IPS-18c (cell line): ENCODE measurements around the gene MANSC4.
"Not testable (repeated sequence)": the region's sequence is repeated elsewhere in the genome, so short reads cannot be mapped to it uniquely, and the experiment has no call there.

Experiments used
- H3K4me3 ChIP-seq: 2 replicates; pipeline ENCODE4 v1.7.0; 2013; ENCODE audit warnings: low read depth, mild to moderate bottlenecking, low read length, moderate library complexity; ENCODE audit not compliant: insufficient read depth
- H3K9me3 ChIP-seq: one replicate; pipeline ENCODE4 v1.6.1; 2013; ENCODE audit warnings: mild to moderate bottlenecking, low read length, moderate library complexity; ENCODE audit not compliant: control insufficient read depth, insufficient read depth

MANSC4 gene

GRCh38 chr12:27777141-27777540 is 2.9 kb downstream of the MANSC4 start:
- H3K4me3 ChIP-seq: no peak overlapping the region
- no peaks in the 10 kb centered on the region for H3K9me3 ChIP-seq

DNA sequence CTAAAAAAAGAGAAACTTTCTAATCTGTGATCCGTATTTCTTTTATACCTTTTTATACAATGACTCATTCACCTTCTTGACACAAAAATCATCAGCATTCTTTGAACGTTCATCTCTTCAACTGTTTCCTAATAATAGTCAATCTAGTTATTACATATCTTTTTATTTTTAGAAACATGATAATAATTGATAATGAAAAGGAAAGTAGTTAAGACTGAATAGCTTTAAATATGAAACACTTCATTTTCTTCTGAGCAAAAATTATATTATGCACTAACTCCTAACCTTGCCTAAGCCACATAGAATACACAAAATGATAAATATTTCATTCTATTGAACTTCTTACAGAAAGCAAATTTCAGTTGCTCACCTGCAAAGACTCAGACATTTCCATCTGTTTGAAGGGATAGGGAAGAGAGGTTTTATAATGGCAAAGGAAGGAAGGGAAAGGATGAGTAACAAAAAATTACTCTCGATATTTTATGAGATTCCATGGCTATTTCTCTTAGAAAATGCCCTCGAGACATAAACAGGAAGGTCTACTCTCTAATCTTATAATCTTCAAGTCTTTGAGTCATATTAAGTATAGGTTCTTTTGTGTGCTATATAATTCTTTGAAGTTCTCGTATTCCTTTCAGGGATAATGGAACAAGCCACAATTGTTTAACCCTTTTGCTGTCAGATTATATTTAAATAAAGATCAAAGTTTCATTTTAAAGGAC is 7.5 kb downstream of the MANSC4 start:
- H3K9me3 ChIP-seq: no peaks in the 10 kb centered on the region
- H3K4me3 ChIP-seq: no peak overlapping the region

DNA sequence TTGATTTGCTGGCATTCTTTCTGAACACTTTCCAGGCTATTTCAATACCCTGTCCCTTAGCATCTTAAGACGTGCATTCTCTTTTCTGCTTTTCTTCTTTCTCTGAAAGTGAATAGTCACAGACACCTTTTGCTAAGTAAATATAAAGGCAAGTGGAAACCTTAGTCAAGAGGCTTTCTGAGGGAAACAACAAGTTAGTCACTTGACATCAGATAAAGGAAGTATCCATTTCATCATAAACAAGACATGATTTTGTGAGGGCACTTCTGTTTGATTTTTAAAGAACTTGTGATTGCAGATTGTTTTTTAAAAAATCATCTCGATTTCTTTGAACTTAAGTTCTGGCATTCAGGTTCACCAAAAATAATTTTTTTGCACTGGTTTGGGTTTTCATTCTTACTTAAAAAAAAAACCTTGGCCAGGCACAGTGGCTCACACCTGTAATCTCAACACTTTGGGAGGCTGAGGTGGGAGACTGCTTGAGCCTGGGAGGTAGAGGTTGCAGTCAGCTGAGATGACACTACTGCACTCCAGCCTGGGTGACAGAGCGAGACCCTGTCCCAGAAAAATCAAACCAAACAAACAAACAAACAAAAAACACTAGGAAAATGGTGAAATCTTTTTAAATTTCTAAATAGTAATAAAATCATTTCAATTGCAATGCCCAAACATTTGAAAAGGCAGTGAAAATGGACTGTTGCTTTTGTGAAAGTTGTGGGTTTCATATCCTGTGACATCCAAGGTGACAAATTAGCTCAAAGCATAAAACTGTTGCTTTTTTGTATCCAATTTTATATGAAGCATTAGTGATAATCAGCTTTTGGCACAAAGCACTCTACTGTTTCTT is 8.3 kb downstream of the MANSC4 start:
- Histone ChIP-seq H3K4me3 (no peak overlapping the region), H3K9me3 (no peaks in the 10 kb centered on the region)

DNA sequence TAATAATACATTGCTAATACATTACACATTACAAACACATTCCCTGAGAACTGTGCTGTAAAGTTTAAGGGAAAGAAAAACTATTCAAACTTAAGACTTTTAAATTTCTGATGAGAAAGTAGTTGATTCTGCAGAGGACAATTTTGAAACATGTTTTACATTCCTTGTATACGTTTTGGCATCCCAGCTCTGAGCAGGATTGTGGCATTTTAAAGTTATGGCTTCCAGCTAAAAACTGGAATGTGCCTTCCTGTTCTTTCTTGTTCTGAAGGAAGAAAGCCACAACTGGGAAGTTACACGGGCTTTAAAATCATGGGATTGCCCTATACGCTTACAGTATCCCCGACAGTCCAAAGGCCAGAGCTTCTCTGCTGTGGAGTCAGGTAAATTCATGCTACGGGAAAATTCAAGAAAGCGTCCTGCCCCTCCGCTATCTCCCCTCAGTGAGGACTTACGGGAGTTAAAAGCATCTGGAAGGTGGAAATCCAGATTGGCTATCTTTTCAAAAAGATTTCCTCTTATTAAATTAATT is 10.8 kb downstream of the MANSC4 start:
- no peak overlapping the region for H3K4me3 ChIP-seq

GRCh38 chr12:27766587-27766986 is 13.4 kb downstream of the MANSC4 start:
- peaks cover 2% of the 10 kb centered on the region for H3K9me3 ChIP-seq
- H3K4me3 ChIP-seq: no peak overlapping the region

More for the DNA sequence above, 10.8 kb downstream of the MANSC4 start:
- peaks cover 2% of the 10 kb centered on the region for H3K9me3 ChIP-seq

- H3K4me3 ChIP-seq: no peak overlapping the region
- H3K9me3 ChIP-seq: peaks cover 2% of the 10 kb centered on the region
Measured at GRCh38 chr12:27762757-27763156, 17.3 kb downstream of the MANSC4 start.

- Histone ChIP-seq H3K4me3 (no peak overlapping the region), H3K9me3 (no peaks in the 10 kb centered on the region)
Measured at GRCh38 chr12:27756670-27757195, 23.3 kb downstream of the MANSC4 start.

- no peak overlapping the region for H3K4me3 ChIP-seq
Measured at GRCh38 chr12:27754795-27755194, 25.2 kb downstream of the MANSC4 start.

GRCh38 chr12:27751386-27752047 is 28.5 kb downstream of the MANSC4 start:
- Histone ChIP-seq H3K4me3 (no peak overlapping the region), H3K9me3 (no peaks in the 10 kb centered on the region)

More at GRCh38 chr12:27754795-27755194, 25.2 kb downstream of the MANSC4 start:
- no peaks in the 10 kb centered on the region for H3K9me3 ChIP-seq

DNA sequence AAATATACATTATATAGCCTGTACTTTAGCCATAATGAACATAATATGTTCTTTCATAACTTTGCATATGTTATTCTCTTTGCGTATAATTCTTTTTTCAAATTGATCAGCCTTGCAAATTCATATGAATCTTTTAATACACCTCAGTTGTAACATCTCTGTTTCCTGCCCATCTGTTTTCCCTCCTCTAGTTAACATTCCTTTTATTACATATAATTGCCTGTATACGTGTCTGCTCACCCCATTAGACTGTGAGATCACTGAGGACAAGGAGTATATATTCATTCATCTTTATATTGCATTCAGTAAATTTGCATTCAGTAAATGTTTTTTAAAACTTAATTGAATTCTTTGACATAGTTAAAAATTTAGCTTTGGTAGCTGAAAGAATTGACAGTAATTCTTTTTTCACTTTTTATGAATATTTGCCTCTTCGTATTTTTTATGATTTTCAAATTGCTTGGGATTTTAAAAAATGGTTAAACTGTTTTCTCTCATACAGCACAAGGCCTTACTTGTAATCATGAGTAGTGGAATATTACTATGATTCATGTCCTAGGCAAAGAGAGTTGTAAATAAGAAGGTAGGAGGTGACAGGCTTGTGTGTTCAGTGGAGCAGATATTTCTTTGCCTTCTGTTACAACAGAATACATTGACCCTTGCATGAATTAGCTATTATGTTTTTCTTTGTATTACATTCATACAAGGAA is 32.8 kb downstream of the MANSC4 start:
- no peak overlapping the region for H3K4me3 ChIP-seq

GRCh38 chr12:27745734-27746133 is 34.3 kb downstream of the MANSC4 start:
- H3K9me3 ChIP-seq, H3K4me3 ChIP-seq: not testable (repeated sequence)

More for the DNA sequence above, 32.8 kb downstream of the MANSC4 start:
- no peaks in the 10 kb centered on the region for H3K9me3 ChIP-seq

DNA sequence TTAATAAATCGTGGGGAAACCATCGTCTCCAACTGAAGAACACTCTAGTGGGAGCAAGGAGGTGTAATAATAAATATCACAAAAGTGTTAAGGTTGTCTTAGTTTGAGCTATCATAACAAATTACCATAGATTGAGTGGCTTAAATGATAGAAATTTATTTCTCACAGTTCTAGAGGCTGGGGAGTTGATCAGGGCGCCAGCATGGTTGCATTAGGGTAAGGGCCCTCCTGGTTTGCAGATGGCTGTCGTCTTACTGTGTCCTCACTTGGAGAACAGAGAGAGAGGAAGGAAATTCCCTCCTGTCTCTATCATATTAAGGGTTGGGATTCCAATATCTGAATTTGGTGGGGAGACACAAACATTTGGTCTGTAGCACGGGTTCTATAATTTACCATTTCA is 36.4 kb downstream of the MANSC4 start:
- Histone ChIP-seq H3K4me3 (no peak overlapping the region), H3K9me3 (no peaks in the 10 kb centered on the region)

DNA sequence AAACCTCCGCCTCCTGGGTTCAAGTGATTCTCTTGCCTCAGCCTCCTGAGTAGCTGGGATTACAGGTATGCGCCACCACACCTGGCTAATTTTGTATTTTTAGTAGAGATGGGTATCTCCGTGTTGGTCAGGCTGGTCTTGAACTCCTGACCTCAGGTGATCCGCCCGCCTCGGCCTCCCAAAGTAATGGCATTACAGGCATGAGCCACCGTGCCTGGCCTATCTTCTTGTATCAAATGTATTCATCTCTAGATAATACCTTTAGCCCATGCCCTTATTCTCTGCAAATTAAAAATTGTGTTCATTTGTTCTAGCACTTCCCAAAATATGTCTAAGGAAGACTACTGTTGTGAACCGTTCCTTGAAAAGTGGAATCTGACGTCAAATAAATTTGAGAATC is 45.7 kb downstream of the MANSC4 start:
- H3K4me3 ChIP-seq, H3K9me3 ChIP-seq: not testable (repeated sequence)

DNA sequence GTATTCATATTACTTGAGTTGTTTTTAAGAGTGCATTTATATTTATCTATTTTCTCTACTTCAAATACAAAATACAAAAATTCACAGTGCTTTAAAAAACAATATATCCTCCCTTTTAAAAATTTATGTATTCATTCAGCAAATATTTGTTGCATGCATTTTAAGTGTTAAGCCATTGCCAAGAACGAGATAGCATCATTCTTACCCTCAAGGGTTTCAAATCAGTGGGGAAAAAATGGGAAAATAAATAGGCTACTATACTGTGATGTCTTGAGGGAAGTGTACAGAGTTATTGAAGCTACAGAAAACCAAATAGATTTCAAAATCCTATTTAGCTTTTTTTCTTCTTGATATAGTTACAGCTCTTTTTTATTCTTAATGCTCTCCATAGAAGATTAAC is 46.2 kb downstream of the MANSC4 start:
- H3K4me3 ChIP-seq: no peak overlapping the region
- no peaks in the 10 kb centered on the region for H3K9me3 ChIP-seq

DNA sequence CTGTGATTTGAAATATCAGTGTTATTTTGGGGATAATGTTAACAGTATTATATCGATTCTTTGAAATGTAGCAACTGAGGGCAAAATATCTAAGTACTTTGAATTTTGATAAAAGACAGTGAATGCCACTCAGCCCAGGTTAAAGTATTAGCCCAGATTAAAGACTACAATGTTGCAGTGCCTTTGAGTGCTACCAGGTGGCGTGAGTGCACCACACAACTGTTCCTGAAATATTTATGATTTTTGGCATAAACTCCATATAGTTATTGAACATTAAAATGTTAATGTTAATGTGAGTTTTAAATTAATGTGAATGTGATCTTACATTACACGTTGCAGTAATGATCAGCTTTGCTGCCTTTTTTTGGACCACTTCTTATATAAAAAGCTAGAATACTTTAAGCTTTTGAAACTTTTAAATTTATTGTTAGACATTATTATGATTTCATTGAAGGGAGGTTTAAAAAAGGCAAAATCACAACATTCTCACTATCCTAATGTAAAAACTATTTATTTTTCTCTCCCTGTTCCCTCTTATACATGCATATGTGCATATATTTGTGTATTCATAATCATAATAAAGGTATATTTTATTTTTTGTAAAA is 46.9 kb downstream of the MANSC4 start:
- no peak overlapping the region for H3K4me3 ChIP-seq
- H3K9me3 ChIP-seq: no peaks in the 10 kb centered on the region

DNA sequence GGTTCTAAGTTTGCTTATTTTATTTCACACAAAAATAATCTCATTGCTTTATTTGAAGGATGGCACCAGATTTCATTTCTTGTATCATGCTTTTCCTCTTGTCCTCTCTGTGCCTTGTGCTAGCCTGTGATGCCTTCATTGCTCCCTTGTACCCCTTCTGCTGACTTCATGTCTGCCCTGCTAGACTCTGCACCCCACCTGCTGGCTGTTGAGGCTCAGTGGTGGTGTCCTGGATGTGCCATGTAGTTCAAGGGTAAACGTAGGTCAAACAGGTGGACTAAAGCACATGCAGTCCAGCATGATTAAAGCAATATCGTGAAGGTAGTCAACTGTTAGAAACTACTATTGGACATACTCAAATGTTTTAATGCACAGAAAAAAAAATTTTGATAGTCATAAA is 47.8 kb downstream of the MANSC4 start:
- Histone ChIP-seq H3K4me3 (no peak overlapping the region), H3K9me3 (no peaks in the 10 kb centered on the region)
